ENCODE measurements around the gene FHIT.

DNA sequence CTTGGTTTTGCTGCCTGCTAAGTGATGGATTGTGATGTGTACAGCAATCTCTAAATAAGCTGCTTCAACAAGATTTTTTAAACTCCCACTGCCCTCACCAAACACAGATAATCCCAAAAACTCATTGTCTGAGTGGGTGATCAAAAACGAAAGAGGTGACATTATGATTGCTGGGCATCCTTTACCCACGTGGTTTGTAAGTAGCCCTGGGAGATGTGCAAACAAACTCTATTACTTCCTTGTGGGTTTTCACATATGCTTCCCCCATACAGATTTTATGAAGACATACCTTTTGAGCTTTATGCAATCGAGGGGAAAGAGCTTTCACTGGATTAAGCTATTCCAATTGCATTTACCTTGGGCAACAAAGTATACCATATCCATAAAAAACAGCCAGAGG, 1000.4 kb downstream of the FHIT start:
- TF ChIP-seq, protein P1, sequence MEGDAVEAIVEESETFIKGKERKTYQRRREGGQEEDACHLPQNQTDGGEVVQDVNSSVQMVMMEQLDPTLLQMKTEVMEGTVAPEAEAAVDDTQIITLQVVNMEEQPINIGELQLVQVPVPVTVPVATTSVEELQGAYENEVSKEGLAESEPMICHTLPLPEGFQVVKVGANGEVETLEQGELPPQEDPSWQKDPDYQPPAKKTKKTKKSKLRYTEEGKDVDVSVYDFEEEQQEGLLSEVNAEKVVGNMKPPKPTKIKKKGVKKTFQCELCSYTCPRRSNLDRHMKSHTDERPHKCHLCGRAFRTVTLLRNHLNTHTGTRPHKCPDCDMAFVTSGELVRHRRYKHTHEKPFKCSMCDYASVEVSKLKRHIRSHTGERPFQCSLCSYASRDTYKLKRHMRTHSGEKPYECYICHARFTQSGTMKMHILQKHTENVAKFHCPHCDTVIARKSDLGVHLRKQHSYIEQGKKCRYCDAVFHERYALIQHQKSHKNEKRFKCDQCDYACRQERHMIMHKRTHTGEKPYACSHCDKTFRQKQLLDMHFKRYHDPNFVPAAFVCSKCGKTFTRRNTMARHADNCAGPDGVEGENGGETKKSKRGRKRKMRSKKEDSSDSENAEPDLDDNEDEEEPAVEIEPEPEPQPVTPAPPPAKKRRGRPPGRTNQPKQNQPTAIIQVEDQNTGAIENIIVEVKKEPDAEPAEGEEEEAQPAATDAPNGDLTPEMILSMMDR (IDR thresholded peaks at IDR 0.05; ENCODE audit: low read depth, low read length, missing input control) = no peak
- TF ChIP-seq, protein P2, sequence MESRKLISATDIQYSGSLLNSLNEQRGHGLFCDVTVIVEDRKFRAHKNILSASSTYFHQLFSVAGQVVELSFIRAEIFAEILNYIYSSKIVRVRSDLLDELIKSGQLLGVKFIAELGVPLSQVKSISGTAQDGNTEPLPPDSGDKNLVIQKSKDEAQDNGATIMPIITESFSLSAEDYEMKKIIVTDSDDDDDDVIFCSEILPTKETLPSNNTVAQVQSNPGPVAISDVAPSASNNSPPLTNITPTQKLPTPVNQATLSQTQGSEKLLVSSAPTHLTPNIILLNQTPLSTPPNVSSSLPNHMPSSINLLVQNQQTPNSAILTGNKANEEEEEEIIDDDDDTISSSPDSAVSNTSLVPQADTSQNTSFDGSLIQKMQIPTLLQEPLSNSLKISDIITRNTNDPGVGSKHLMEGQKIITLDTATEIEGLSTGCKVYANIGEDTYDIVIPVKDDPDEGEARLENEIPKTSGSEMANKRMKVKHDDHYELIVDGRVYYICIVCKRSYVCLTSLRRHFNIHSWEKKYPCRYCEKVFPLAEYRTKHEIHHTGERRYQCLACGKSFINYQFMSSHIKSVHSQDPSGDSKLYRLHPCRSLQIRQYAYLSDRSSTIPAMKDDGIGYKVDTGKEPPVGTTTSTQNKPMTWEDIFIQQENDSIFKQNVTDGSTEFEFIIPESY (IDR thresholded peaks at IDR 0.05) = no peak
- no peak for TF ChIP-seq FOXA1 (IDR thresholded peaks at IDR 0.05)
- no peak for TF ChIP-seq YY1 (IDR thresholded peaks at IDR 0.05)
- TF ChIP-seq EGR1 (IDR thresholded peaks at IDR 0.05; ENCODE audit: low read depth in 2 of 2) = no peak
- TF ChIP-seq, protein P3, sequence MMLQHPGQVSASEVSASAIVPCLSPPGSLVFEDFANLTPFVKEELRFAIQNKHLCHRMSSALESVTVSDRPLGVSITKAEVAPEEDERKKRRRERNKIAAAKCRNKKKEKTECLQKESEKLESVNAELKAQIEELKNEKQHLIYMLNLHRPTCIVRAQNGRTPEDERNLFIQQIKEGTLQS (IDR thresholded peaks at IDR 0.05) = no peak
- no peak for TF ChIP-seq TAF1 (conservative IDR thresholded peaks at IDR 0.05)
- no peak for TF ChIP-seq SP1 (IDR thresholded peaks at IDR 0.05)
- TF ChIP-seq HNF4G (IDR thresholded peaks at IDR 0.05) = no peak
- TF ChIP-seq RAD21 (IDR thresholded peaks at IDR 0.05) = no peak
- TF ChIP-seq GABPA (IDR thresholded peaks at IDR 0.05 in 1 of 2, conservative IDR thresholded peaks at IDR 0.05 in 1 of 2) = no peak
- TF ChIP-seq, protein P4, sequence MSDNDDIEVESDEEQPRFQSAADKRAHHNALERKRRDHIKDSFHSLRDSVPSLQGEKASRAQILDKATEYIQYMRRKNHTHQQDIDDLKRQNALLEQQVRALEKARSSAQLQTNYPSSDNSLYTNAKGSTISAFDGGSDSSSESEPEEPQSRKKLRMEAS (IDR thresholded peaks at IDR 0.05) = no peak

All from liver (tissue), 3 donors.